ENCODE measurements around the gene PRRX1.

PRRX1 gene

DNA sequence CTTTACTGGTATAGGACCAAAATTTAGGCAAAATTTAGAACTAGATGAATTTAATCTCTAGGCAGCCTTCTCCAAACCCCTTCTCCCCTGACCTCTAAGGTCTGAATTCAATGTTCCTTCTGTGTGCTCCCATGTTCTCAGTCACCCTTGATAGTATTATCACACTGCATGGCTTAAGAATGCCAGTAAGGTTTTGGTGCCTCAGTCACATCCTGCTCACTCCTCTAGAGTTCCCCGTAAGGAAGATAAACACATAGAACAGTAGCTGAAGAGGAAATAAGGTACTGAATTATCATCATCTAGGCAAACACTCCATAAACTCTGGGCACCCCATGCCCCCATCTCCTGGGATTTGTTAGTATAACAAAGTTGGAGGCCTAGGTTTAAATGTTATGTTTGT is 18.2 kb downstream of the PRRX1 start:
- H3K4me3 ChIP-seq (ENCODE audit: low read length): no peak overlapping the region
- DNase-seq (ENCODE audit: low read depth, low spot score): no peak

DNA sequence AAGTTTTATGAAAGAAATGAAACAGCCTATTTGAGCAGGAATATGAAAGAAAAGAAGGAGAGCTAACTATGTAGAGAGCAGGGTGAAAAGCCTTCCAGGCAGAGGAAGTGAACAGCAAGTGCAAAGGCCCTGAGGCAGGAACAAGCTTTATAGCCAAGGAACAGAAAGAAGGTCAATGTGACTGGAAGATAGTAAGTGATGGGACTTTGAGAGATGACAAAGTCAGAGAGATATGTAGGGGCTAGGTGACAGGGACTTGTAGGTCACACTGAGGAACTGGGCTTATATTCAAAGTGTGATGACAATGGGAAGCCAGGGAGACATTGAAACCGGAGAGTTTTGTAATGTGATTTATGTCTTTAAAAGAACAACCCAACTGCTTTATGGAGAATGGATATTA is 18.9 kb downstream of the PRRX1 start:
- H3K4me3 ChIP-seq (ENCODE audit: low read length): no peak overlapping the region
- DNase-seq (ENCODE audit: low read depth, low spot score): no peak

DNA sequence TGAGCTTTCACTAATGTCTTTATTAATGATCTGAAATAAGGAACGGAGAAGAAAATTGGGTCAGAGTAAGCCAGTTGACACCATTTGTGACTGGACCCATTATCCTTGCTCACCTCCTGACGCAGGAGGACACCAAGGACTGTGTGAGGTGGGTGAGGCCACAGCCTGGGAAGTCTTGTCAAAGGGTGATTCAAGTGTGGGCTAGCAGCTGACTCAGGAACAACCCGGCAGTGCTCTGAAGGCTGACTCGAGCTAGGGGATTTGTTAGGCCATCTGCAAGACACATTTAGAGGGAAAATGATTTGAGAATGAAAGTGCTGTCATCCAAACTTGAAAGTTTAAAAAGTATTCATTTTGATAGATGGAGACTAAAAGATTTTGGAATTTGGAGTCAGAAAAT is 21.2 kb downstream of the PRRX1 start:
- DNase-seq (ENCODE audit: low read depth, low spot score): no peak
- H3K4me3 ChIP-seq (ENCODE audit: low read length): no peak overlapping the region

DNA sequence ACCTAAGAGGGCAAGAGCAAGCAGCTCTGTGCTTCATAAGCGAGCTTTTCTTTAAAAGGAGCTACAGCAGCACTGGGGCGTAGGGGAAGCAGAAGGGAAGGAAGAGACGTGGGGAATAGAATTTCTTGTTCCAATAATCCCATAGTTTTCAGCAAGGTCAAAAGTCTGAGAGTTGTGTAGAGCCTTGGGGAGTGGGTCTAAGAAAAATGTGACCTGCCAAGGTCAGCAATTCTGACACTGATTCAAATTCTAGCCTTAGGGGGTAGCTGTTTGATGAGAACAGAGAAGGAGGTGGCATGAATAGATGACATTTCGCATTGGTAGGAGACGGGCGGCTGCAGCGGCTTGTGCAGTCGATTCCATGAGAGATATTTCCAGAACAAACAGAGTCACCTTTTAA is 22.4 kb downstream of the PRRX1 start:
- H3K4me3 ChIP-seq (ENCODE audit: low read length): no peak overlapping the region
- no peak for DNase-seq (ENCODE audit: low read depth, low spot score)

DNA sequence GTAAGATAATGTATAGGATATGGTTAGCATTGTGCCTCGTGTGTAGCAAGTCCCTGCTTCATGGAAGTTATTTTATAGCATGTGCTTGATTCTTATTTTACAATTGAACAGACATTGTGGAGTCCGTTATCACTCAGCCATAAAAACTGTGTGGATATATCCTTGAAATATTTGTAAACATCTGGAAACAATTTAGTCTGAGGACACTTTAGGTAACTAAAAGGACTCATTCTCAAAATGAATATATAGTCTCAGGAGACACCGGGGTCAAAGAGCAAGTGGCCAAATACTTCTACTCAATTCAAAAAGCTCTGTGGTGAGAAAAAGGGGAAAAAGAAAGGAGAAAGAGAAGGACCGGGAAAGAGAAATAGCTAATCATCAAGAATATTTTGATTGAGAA is 23.7 kb downstream of the PRRX1 start:
- H3K4me3 ChIP-seq (ENCODE audit: low read length): no peak overlapping the region
- DNase-seq (ENCODE audit: low read depth, low spot score): no peak

DNA sequence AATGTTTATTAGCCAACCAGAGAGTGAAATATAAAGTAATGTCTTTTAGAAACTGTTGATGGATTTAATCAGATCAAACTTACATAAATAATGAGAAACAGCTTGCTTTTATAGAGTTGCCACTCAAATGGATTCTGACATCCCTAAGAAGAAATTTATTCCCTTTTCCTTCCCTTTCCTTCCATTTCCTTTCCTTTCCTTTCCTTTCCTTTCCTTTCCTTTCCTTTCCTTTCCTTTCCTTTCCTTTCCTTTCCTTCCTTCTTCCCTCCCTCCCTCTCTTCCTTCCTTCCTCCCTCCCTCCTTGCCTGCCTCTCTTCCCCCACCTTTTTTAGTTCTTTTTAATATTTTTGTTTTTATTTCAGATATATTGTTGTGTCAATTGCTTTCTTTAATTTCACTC is 27.3 kb downstream of the PRRX1 start:
- no peak for DNase-seq (ENCODE audit: low read depth, low spot score)
- H3K4me3 ChIP-seq (ENCODE audit: low read length): no peak overlapping the region

DNA sequence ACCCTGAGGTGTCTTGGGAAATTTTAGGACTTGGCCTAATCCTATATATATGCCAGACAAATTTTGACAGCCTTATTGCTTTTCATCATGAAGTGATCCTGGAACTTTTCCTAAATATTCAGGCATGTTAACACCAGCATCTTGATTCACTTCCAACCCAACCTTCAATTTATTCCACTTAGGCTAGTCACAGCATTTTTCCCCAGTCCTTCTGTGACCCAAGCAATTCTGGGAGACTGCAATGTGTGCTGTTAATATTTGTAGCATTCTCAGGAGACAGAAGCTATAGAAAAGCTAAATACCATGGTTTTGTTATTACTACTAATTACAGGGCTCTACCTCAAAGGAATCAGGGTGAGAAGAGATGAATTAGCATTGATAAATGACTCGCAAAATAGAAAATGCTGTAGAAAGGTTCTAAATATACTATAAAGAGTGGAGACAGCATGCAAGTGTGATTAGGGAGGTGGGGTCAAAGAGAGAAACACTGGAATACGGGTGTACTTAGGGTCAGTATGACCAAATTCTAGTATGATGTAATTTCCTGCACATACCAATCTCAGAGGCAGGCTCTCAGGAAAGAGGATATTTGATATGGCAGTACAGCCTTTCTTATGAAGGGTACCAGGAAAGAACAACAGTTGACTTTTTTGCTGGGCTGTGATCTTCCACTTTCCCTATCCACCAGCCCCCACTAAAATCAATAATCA is 29.1 kb downstream of the PRRX1 start:
- no peak overlapping the region for H3K4me3 ChIP-seq (ENCODE audit: low read length)
- no peak for DNase-seq (ENCODE audit: low read depth, low spot score)

DNA sequence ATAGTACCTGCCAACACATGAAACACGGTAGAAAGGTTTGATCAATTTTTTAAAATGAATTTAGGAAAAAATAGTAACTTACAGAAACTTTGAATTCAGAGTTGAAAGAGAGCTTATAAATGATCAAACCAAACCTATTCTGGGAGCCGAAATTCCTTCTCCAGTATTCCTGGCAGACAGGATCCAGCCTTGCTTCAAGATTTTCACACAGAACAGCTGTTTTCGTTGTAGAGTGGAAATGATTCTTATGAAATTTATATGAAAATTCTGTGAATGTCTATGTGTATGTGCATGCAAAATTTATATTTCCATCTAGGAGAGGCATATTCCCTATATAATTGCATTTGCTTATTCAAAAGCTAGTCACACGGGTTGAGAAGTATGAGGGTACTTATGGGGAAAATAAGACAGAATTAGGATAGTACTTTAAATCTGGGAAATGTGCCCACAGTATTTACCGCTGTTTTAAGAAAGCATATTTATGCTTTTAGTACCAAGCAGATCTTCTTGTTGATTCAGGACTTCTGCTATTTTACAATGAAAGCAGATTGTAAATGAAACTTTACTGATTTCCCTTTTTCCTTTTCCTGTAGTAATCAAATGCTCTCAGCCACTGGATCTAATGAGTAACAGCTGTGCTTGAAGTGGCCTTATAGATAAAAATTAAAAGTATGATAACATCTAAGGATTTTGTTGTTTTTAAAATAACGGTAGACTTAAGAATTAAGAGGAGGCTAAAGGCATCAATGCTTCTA is 30.4 kb downstream of the PRRX1 start:
- H3K4me3 ChIP-seq (ENCODE audit: low read length): no peak overlapping the region
- DNase-seq (ENCODE audit: low read depth, low spot score): no peak

DNA sequence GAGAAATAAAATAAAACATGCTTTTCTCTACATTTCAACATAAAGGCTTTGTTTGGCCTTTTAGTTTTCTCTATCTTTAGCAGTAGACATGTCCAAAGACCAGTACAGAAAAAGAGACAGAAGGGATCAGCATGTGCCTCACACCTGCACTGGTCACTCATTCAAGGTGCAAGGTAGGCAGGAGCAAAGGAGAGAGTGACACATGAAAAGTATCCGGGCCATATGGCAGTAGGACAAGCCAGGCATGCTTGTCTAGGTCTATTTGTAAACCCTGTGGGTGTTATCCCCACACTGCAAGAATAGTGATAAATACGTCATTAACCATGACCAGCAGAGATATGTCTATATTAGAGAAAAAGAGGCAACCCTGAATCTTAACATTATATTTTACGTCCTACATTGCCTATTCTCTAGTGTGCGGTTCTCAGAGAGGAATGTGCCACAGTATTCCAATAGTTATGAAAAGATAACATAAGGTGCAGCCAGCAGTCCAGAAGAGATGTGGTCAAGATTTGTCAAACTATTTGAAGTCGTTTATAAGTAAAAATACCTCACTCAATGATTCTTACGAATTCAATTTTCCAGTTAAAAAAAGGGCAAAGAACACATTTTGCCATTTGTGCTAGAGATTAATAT is 32.1 kb downstream of the PRRX1 start:
- DNase-seq (ENCODE audit: low read depth, low spot score): no peak
- no peak overlapping the region for H3K4me3 ChIP-seq (ENCODE audit: low read length)

DNA sequence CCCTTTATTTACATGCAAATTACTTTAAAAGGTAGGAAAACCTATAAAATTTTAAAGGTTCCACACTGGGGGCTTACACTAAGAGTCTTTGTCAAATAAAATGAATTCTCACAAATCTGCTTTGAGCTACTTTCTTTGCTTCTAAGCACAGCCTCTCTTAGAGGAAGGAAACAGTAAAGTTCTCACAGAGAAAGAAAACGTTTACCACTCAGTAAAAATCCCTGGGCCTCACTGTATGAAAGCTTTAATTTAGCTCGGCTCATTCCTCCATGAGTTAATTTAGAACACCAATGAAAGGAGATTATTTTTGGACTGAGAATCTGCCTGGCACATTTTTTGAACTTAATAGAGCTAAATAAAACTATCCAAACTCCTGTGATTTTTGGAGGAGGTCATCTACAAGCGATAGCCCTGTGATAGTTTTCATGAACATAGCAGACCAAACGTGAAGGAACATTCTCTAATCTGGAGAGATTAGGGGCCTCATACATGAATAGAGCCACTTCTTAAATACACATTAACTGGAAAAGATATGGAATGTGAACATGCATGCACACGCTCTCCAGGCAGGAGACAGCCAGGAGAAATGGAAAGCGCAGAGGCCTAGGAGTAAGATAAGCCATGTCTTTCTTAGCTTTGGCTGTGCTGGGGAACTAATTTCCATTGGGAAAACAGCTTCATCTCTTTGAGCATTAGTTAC is 32.8 kb downstream of the PRRX1 start:
- no peak overlapping the region for H3K4me3 ChIP-seq (ENCODE audit: low read length)
- no peak for DNase-seq (ENCODE audit: low read depth, low spot score)

DNA sequence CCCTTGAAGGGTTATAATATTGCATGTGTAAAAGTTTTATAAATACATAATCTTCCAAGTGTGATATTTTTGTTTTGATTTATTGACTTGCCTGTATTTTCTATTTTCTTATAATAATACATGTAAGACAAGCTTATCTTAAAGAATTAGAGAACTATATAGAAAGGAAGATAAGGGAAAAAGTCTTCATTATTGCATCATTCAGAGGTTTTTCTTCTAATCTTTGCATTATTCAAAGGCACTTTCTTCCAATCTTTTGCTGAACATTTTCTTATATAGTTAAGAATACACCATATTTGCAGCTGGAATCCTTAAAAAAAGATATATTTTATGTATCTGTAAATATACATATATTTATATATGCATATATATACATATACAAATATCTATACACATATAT is 33.4 kb downstream of the PRRX1 start:
- no peak overlapping the region for H3K4me3 ChIP-seq (ENCODE audit: low read length)
- no peak for DNase-seq (ENCODE audit: low read depth, low spot score)

DNA sequence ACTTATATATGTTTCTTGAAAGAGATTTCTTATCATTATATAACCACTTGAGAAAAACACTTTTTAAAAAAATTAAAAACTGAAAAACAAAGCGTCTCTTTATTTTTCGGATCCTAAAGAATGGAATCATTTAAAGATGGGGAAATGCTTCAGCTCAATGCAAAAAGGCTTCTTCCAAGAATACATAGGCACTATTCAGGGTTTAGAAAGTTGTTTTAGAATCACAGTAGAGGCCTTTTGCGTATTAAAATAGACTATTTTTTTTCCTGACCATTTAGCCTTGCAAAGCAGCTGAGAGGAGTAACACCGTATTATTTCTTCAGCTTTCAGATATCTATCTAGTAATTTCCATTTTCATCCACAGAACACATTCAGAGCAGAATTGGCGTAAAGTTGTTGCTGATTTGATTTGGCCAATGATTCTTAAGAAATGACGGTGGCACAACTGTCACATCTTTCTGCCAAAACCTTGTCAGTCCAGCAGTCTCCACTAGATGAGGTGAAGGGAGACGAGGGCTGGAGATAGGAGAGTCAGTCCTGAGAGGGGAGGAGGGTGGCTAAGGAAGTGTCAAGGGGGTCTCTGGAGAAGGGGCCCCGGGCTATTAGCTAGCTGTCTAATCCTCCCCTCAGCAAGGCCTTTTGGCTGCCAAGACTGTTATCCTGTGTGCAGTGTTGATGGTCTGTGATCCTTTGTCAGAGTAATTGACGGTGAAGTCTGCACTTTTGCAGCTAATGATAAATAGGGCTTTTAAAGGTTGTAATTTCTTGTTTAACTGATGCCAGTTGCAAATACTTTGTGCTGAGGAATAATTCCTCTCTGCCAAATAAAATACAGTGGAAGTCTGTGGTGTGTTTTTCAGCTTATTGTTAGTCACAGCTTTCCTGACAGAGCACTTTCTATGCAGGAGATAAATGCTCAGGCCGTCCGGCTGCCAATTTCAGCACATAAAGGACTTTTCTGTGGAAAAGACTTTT is 34.7 kb downstream of the PRRX1 start:
- DNase-seq (ENCODE audit: low read depth, low spot score): no peak

DNA sequence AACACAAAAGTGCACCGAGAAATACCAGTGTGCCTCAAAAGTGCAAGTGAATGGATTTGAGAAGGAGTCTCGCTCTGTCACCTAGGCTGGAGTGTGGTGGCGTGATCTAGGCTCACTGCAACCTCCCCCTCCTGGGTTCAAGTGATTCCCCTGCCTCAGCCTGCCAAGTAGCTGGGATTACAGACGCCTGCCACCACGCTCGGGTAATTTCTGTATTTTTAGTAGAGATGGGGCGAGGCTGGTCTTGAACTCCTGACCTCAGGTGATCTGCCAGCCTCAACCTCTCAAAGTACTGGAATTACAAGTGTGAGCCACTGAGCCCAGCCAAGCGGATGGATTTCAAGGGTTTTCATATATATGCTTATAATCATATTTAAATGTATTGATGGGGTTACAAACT is 35.8 kb downstream of the PRRX1 start:
- no peak overlapping the region for H3K4me3 ChIP-seq (ENCODE audit: low read length)
- no peak for DNase-seq (ENCODE audit: low read depth, low spot score)

More for the DNA sequence above, 34.7 kb downstream of the PRRX1 start:
- no peak overlapping the region for H3K4me3 ChIP-seq (ENCODE audit: low read length)

DNA sequence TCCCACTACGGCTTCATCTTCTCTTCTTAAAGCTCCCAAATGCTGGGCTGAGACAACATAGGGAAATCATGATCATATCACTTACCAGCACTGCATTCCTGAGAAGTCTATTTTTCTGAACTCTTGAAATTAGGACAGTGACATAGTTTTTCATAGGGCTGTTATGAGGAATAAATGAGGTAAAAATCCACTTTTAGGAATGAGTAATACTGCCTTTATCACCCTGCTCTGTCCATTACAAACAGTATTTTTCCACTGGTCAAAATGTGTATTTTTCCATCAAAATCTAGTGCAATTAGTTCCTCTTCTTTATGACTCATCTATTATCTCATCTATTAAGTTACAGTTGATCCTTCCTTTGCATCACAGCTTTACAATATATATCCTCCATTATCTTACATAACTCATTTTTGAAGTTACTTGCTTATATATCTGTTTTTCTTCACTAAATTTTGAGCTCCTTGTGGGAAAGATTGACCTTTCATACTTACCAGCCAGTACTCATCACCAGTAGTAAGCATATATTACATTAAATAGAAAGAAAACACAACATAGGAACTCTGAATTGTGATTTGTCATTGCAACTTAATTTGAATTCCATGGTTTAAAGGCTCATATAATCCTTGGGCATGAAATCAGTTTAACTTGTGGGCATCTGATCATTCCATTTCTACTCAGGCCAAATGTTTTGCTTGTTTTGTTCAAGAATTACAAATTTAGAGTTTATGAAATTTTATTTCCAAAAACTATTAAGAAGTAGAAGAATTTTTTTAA is 37.1 kb downstream of the PRRX1 start:
- no peak for DNase-seq (ENCODE audit: low read depth, low spot score)
- no peak overlapping the region for H3K4me3 ChIP-seq (ENCODE audit: low read length)

DNA sequence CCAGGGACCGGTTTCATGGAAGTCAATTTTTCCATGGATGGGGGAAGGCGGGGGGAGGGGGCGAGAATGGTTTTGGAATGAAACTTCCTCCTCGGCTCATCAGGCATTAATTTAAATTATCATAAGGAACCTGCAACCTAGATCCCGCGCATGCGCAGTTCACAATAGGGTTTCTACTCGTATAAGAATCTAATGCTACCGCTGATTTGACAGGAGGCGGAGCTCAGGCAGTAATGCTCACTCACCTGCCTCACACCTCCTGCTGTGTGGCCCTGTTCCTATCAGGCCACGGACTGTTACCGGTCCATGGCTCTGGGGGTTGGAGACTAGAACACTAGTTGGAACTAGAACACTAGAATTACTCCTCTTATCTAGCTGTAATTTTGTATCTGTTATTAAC is 38.0 kb downstream of the PRRX1 start:
- H3K4me3 ChIP-seq (ENCODE audit: low read length): no peak overlapping the region

DNA sequence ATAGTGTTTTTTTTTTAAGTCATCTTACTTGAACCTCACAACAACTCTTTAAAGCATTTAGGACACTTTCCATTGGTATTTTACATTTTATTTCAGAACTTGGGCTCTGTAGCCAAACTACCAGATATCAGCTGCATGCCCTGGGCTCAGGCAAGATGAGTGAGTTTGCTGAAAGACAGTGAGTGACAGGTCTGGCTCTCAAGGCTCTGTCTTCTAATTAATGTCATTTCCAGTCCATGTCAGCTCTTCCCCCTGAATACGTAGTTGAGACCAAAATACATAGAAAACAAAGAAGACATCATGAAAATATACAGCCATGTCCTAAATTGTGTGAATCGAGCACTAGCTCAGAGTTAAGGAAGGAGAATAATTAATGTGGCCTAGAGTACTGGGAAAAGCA is 39.7 kb downstream of the PRRX1 start:
- no peak overlapping the region for H3K4me3 ChIP-seq (ENCODE audit: low read length)
- no peak for DNase-seq (ENCODE audit: low read depth, low spot score)

More for the DNA sequence above, 38.0 kb downstream of the PRRX1 start:
- no peak for DNase-seq (ENCODE audit: low read depth, low spot score)

DNA sequence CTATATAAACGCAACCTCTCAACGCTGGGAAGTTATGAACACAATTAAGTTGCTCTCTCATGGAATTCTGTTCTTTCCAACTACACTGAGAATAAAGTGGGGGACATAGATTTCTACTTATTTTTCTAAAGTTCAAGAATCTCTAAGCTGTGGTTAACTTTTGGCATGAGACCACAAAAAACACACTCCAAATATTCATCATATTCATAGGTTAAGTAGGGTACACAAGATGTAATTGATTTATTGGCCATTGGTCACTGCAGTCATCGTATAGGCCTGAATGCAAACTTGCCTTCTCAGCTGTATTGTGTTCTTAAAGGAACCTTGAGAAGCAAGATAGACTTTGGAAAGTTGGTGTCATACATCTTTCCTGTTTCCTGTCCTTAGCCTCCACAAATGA is 40.3 kb downstream of the PRRX1 start:
- no peak for DNase-seq (ENCODE audit: low read depth, low spot score)
- H3K4me3 ChIP-seq (ENCODE audit: low read length): no peak overlapping the region

DNA sequence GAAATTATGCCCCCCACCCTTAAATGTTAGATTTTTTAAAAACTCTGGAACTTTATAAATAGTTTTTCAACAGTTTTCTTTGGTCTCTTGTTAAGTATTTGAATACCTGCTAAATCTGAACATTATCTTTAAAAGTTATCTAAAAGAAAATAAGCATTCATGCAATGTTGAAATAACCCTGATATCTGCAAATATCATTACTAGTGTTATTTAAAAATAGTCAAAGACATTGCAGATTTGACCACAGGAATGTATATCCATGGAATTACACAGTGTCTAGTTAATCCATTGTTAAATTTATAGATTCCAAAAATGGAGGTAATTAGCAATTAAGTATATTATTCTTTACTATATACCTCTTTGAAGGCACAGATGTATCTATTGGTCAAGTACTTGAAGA is 42.0 kb downstream of the PRRX1 start:
- H3K4me3 ChIP-seq (ENCODE audit: low read length): no peak overlapping the region
- no peak for DNase-seq (ENCODE audit: low read depth, low spot score)

Measured in Jurkat, Clone E6-1 (cell line).